Head of caudate nucleus (tissue), 42 donors: ENCODE measurements around the gene CAPRIN1.

Experiments used
- DNase-seq, 42 donors: peaks; one replicate each; pipeline versions ENCODE4 v3.0.0 to v3.0.0-alpha.2; 2020 to 2021; ENCODE audit warnings: mixed read lengths in 7 of 42
- intact Hi-C: fragments of 100-400 bp; cut with DNase I; formaldehyde crosslinking; loops from one replicate; pipeline ENCODE4 v1.15.0; 2022

The CAPRIN1 gene

GRCh38 chr11:34126959-34127848 is 75.7 kb downstream of the CAPRIN1 start:
- intact Hi-C loops: no loop called here
- DNase-seq: no peak

DNA sequence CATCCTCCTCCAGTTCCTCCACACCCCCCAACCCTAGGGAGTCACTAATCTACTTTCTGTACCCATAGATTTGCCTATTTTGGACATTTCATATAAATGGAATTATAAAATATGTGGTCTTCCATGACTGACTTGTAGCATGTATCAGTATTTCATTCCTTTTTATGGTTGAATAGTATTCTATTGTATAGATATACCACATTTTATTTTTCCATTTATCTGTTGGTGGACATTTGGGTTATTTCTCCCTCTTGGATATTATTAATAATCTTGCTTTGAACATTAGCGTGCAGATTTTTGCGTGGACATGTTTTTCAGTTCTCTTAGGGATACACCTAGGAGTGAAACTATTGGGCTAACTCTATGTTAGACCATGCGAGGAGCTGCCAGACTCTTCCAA is 77.3 kb downstream of the CAPRIN1 start:
- DNase-seq: no peak
- intact Hi-C loops: no loop called here

- no peak for DNase-seq
These were observed 80.9 kb downstream of the CAPRIN1 start for GRCh38 chr11:34132261-34132965.

GRCh38 chr11:34134765-34135164 is 83.2 kb downstream of the CAPRIN1 start:
- DNase-seq: no peak
- intact Hi-C loops: no loop called here

More at GRCh38 chr11:34132261-34132965, 80.9 kb downstream of the CAPRIN1 start:
- intact Hi-C loops: no loop called here

DNA sequence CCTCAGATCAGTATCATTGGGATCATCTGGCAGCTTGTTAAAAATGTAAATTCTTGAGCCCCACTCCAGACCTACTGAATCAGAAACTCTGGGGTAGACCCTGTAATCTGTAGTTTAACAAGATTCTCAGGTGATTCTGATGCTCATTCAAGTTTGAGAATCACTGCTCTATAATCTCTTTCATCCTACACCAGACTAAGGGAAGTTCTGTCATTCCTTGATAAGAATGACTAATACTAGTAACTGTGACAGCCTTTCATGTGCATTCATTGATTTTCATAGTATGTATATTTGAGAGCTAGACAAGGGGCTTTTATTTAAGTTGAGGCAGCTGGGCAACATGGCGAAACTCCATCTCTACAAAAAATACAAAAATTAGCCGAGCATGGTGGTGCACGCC is 83.9 kb downstream of the CAPRIN1 start:
- intact Hi-C loops: no loop called here
- no peak for DNase-seq

DNA sequence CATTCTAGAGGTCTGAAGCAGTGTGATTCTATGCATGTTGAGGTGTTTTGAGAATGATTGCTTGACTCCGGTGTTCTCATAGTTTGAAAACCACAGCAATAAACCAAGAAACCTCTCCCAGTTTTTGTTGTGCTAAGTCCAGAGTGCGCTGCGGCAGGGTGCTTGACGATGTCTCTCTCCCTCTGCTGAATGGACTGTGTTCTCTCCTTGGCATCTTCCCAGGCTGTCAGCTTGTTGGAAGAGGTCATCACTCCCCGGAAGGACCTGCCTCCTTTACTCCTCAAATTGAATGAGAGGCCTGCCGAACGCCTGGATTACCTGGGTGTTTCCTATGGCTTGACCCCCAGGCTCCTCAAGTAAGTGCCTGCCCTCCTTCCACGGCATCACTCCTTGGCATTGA is 84.9 kb downstream of the CAPRIN1 start:
- no peak for DNase-seq
- intact Hi-C loops: no loop called here

- no peak for DNase-seq
- intact Hi-C loops: no loop called here
These were observed 87.8 kb downstream of the CAPRIN1 start for GRCh38 chr11:34139346-34139745.

- no peak for DNase-seq
- intact Hi-C loops: no loop called here
These were observed 88.6 kb downstream of the CAPRIN1 start for GRCh38 chr11:34140149-34140548.

- DNase-seq: no peak
- intact Hi-C loops: no loop called here
These were observed 91.5 kb downstream of the CAPRIN1 start for GRCh38 chr11:34143048-34143447.

DNA sequence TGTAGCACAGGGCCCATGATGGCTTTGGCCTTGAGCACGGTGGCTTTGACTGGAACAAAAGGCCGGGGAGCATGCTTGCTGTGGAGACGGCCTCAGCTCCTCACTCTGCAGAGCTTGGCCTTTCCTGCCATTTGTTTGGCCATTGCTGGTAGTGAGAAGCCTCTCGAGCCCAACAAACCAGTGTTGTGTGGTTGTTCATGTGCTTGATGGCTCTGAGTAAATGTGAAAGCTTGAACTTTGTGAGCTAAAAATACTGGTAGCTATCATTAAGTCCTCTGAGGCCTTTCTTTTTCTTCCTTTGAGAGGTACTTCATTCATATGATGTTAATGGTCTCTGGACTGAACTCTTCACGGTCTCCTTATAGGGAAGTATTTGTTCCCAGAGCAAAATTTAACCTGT is 93.5 kb downstream of the CAPRIN1 start:
- peak in 1 of 42 donors; percentile 8 for DNase-seq
- intact Hi-C loops: no loop called here

- DNase-seq: no peak
- intact Hi-C loops: no loop called here
These were observed 94.4 kb downstream of the CAPRIN1 start for GRCh38 chr11:34145847-34146381.

DNA sequence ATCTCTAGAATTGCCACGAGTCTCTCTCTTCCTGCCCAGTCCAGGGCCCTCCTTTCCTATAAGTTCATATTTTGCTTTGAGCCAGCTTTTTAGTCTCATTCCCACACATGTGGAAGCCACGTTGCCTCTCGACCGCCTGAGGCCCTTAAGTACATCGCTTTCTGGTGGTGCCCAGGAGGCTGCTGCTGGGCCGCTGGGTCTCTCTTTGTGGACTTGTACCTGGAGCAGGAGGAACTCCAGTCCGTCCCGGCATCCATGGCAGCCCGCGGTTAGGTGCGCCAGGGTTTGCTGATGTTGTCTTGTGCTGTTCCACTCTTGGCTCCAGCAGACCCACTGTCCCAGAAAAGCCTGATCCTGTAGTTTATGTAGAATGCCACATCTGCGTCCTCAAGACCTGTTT is 94.9 kb downstream of the CAPRIN1 start:
- intact Hi-C loops: no loop called here
- DNase-seq: peak in 1 of 42 donors; percentile 0

- peak in 1 of 42 donors; percentile 2 for DNase-seq
- intact Hi-C loops: no loop called here
These were observed 95.3 kb downstream of the CAPRIN1 start for GRCh38 chr11:34146866-34147265.

DNA sequence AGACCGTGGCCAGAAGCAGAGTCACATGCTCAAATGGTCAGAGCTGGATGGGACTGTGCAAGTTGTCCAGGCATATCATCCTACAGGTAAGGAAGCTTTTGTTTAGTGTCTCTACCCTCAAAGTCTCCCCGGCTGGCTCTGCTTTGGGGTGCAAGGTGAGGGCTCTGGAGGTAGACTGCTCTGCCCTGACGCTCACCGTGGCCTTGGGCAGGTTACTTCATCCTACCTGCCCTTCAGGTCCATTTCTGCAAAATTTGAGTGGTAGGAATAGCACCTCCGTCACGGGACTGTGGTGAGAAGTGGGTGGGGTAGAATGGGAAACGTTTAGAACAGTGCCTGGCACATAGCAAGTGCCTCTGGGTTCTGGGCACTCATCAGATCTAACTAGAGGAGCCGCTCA is 96.0 kb downstream of the CAPRIN1 start:
- intact Hi-C loops: no loop called here
- DNase-seq: no peak

DNA sequence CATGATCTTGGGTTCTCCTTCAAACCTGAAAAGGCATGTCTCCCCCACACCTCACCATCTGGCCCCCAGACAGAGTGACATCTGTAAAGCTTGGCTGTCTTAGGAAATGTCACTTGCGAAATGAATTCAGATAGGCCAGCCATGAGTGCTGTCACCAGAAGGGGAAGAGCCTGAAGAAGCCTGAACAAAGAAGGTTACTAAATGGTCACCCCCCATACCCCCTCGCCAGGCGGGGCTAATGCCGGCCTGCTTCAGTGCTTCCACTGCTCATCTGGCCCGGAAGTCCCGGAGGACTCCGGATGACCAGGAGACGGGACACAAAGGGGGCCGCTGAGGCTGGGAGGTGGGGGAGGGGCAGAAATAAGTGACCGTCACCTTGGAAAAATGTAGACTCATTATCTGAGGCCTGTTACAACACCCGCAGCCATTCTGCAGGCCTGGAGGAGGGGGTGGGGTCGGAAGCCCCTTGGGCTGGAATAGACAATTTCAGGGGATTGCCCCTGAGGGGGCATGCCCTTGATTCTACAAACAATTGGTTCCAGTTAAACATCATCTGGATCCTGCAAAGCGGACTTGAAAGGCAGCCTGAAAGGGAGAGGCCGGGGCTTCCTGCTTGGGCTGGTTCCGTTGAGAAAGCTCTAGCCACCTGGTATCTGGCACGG is 97.1 kb downstream of the CAPRIN1 start:
- intact Hi-C loops: no loop called here
- no peak for DNase-seq

GRCh38 chr11:34149274-34149673 is 97.7 kb downstream of the CAPRIN1 start:
- intact Hi-C loops: no loop called here
- no peak for DNase-seq

DNA sequence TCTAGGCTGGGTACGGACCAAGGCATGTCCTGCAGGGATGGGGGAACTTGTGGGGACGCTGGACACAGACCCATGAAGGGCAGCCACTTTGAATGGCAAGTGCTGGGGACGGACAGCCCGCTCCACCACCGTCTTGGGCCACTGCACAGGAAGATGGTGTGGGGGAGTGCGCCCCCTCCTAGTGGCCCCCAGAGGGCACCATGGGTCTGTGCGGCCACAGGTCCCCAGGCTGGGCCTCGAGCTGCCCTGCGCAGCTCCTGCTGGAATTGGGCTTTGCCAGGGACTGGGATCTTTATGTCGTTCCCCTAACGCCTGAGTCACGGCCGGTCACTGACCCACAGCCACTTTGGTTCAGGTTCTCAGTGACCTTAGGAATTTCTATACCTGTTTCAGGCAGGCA is 98.3 kb downstream of the CAPRIN1 start:
- DNase-seq: no peak
- intact Hi-C loops: no loop called here

GRCh38 chr11:34150494-34151151 is 99.1 kb downstream of the CAPRIN1 start:
- intact Hi-C loops: no loop called here
- DNase-seq: no peak
